GM10266 (cell line): Measurements from ENCODE around the gene SPRED2.
A peak's percentile ranks its signal among the peaks of the same experiment; 100 is the strongest.

ENCODE experiments used
- DNase-seq: peaks from one replicate; pipeline ENCODE4 v3.0.0; 2012; ENCODE audit errors: extremely low spot score
- CTCF ChIP-seq: IDR thresholded peaks from 2 replicates; pipeline ENCODE4 v1.5.1; 2012; ENCODE audit warnings: mild to moderate bottlenecking, low read depth; ENCODE audit not compliant: control insufficient read depth, insufficient read depth; ENCODE audit errors: missing control alignments

SPRED2 gene

GRCh38 chr2:65351948-65352595, 80.3 kb downstream of the SPRED2 start:
- no peak for TF ChIP-seq CTCF
- no peak for DNase-seq

- DNase-seq, result no peak
- TF ChIP-seq CTCF, result no peak
Measured at GRCh38 chr2:65351234-65351947, 81.0 kb downstream of the SPRED2 start.

GRCh38 chr2:65350651-65351056, 81.7 kb downstream of the SPRED2 start:
- TF ChIP-seq CTCF, result peak; percentile 27
- peak; percentile 62 for DNase-seq

- no peak for TF ChIP-seq CTCF
- no peak for DNase-seq
Measured at GRCh38 chr2:65349863-65350262, 82.5 kb downstream of the SPRED2 start.

GRCh38 chr2:65347913-65348312, 84.5 kb downstream of the SPRED2 start:
- no peak for TF ChIP-seq CTCF
- DNase-seq, result no peak

GRCh38 chr2:65345631-65346030, 86.8 kb downstream of the SPRED2 start:
- no peak for TF ChIP-seq CTCF
- DNase-seq, result no peak

- DNase-seq, result no peak
- TF ChIP-seq CTCF, result no peak
Measured at GRCh38 chr2:65344689-65345088, 87.7 kb downstream of the SPRED2 start.
